ENCODE results near the gene RIMS1. TPM values are rescaled to one million over a fixed set of nuclear protein-coding genes. Genes with fewer than 3 reads are reported as not detected.

The RIMS1 gene
- total and polyA plus RNA-seq, 9 of the 15 experiments (the other 6 are each of a cell fraction or from before 2014, with no cell fraction given), result not detected

DNA sequence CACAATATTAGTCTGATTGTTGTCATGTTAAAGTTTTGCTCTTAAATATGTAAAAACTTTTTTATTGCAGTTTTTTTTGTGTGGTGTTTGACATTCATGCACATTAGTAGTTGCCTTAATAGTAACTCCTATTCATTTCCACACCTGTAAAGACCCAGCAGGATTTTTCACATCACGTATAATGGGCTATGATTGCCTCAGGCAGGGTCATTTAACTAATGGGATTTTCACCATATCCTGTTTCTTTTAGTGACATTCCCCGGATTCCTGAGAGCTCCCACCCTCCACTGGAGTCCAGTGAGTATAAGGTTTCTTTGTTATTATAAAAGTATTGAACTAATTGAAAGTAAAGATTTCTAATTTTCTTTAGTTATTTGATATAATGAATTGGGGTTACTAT is 359.2 kb downstream of the RIMS1 start:
- Histone ChIP-seq H3K36me3 (ENCODE audit: control insufficient read depth, insufficient read depth, low read length) (no peaks in the 10 kb centered on the region), H3K4me3 (no peak overlapping the region), H2AFZ (ENCODE audit: low read depth, low read length) (no peak overlapping the region), H3K79me2 (ENCODE audit: control insufficient read depth, insufficient read depth, low read length) (no peaks in the 10 kb centered on the region), H3K4me2 (ENCODE audit: insufficient read depth, low read length) (no peak overlapping the region), H3K27ac (ENCODE audit: extremely low read depth, low read depth, low read length) (no peak overlapping the region), H4K20me1 (replicated peaks; ENCODE audit: control insufficient read depth, insufficient read depth, low read length) (no peaks in the 10 kb centered on the region), H3K27me3 (ENCODE audit: control insufficient read depth in 2 of 2, insufficient read depth in 2 of 2, low read length in 2 of 2) (no peaks in the 10 kb centered on the region), H3K9ac (ENCODE audit: insufficient read depth in 1 of 2, low read depth in 2 of 2, low read length in 2 of 2) (no peak overlapping the region), H3K9me1 (ENCODE audit: control insufficient read depth, insufficient read depth, low read length) (no peaks in the 10 kb centered on the region), H3K9me3 (replicated peaks; ENCODE audit: control insufficient read depth, insufficient read depth, low read depth, low read length) (no peaks in the 10 kb centered on the region; the same call in 1 of the 2 replicates), H3K4me1 (replicated peaks in 1 of 2; ENCODE audit: control insufficient read depth in 2 of 2, insufficient read depth in 2 of 2, low read length in 2 of 2) (no peaks in the 10 kb centered on the region)
- ATAC-seq (no peak), FAIRE-seq (no peak), DNase-seq (ENCODE audit: extremely low read depth in 1 of 4, low spot score in 3 of 4) (no peak)
- WGBS (ENCODE audit: insufficient coverage, low coverage, missing lambda C conversion rate), result 0% methylated on average over 2 of the region's 2 CpGs
- TF ChIP-seq, protein P1, sequence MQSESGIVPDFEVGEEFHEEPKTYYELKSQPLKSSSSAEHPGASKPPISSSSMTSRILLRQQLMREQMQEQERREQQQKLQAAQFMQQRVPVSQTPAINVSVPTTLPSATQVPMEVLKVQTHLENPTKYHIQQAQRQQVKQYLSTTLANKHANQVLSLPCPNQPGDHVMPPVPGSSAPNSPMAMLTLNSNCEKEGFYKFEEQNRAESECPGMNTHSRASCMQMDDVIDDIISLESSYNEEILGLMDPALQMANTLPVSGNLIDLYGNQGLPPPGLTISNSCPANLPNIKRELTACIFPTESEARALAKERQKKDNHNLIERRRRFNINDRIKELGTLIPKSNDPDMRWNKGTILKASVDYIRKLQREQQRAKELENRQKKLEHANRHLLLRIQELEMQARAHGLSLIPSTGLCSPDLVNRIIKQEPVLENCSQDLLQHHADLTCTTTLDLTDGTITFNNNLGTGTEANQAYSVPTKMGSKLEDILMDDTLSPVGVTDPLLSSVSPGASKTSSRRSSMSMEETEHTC (IDR thresholded peaks at IDR 0.05), result no peak
- TF ChIP-seq MEF2A (IDR thresholded peaks at IDR 0.05; ENCODE audit: control insufficient read depth, low read depth, low read length), result no peak
- TF ChIP-seq ZNF764 (CRISPR knock-in tag; IDR thresholded peaks at IDR 0.05; ENCODE audit: low read depth), result no peak
- TF ChIP-seq, protein P2, sequence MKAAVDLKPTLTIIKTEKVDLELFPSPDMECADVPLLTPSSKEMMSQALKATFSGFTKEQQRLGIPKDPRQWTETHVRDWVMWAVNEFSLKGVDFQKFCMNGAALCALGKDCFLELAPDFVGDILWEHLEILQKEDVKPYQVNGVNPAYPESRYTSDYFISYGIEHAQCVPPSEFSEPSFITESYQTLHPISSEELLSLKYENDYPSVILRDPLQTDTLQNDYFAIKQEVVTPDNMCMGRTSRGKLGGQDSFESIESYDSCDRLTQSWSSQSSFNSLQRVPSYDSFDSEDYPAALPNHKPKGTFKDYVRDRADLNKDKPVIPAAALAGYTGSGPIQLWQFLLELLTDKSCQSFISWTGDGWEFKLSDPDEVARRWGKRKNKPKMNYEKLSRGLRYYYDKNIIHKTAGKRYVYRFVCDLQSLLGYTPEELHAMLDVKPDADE (conservative IDR thresholded peaks at IDR 0.05; ENCODE audit: control insufficient read depth, low read depth, low read length), result no peak
- no peak for TF ChIP-seq MTA3 (IDR thresholded peaks at IDR 0.05; ENCODE audit: borderline replicate concordance)
- no peak for TF ChIP-seq EGR1 (conservative IDR thresholded peaks at IDR 0.05)
- no peak for TF ChIP-seq E2F6 (IDR thresholded peaks at IDR 0.05; ENCODE audit: borderline replicate concordance in 1 of 2, extremely low read depth in 1 of 2, insufficient read depth in 1 of 2, insufficient read length in 1 of 2, low read depth in 1 of 2, low read length in 1 of 2, poor library complexity in 1 of 2, severe bottlenecking in 1 of 2)
- TF ChIP-seq, protein P3, sequence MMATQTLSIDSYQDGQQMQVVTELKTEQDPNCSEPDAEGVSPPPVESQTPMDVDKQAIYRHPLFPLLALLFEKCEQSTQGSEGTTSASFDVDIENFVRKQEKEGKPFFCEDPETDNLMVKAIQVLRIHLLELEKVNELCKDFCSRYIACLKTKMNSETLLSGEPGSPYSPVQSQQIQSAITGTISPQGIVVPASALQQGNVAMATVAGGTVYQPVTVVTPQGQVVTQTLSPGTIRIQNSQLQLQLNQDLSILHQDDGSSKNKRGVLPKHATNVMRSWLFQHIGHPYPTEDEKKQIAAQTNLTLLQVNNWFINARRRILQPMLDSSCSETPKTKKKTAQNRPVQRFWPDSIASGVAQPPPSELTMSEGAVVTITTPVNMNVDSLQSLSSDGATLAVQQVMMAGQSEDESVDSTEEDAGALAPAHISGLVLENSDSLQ (IDR thresholded peaks at IDR 0.05), result no peak
- TF ChIP-seq DPF2 (IDR thresholded peaks at IDR 0.05), result no peak
- TF ChIP-seq ZNF436 (CRISPR knock-in tag; IDR thresholded peaks at IDR 0.05), result no peak
- TF ChIP-seq ZNF121 (CRISPR knock-in tag; conservative IDR thresholded peaks at IDR 0.05), result no peak
- TF ChIP-seq SLC30A9 (CRISPR knock-in tag; IDR thresholded peaks at IDR 0.05), result no peak
- TF ChIP-seq ASH1L (IDR thresholded peaks at IDR 0.05; ENCODE audit: borderline replicate concordance, low read depth, partially characterized antibody), result no peak
- TF ChIP-seq ZNF561 (CRISPR knock-in tag; conservative IDR thresholded peaks at IDR 0.05), result no peak
- no TSS peak for BruUV-seq (replicated peaks)
- in situ Hi-C loops (cut with MboI) (no loop called here), intact Hi-C loops (cut with micrococcal nuclease) (no loop called here)
- CTCF ChIA-PET (ENCODE audit: low intra/inter-chr PET ratio), result no interaction called here
- POLR2A ChIA-PET, result no interaction called here
